HepG2 (cell line): ENCODE measurements around the gene METTL22. TPM values are rescaled to one million over a fixed set of nuclear protein-coding genes. Genes with fewer than 3 reads are reported as not detected.

Experiments used
- E2F2 ChIP-seq: sonication (generic); formaldehyde crosslinking; IDR thresholded peaks from 2 replicates; pipeline ENCODE4 v1.4.0; 2020; ENCODE audit warnings: missing genetic modification reagents, borderline replicate concordance
- FOXM1 ChIP-seq: sonication (generic); formaldehyde crosslinking; IDR thresholded peaks from 2 replicates; pipeline ENCODE4 v1.5.0; 2020; ENCODE audit warnings: missing genetic modification reagents
- IRX3 ChIP-seq: sonication (generic); formaldehyde crosslinking; IDR thresholded peaks from 2 replicates; pipeline ENCODE4 v1.8.1; 2023; ENCODE audit warnings: mild to moderate bottlenecking, low read depth, missing genetic modification reagents, borderline replicate concordance
- MED13 ChIP-seq: sonication (generic); formaldehyde crosslinking; IDR thresholded peaks from 2 replicates; pipeline ENCODE4 v1.5.0; 2020; ENCODE audit warnings: missing genetic modification reagents
- MXD3 ChIP-seq: IDR thresholded peaks from 2 replicates; pipeline ENCODE4 v1.6.1; 2016; ENCODE audit warnings: mild to moderate bottlenecking, missing biosample characterization, missing genetic modification reagents
- MYC ChIP-seq: sonication (generic); formaldehyde crosslinking; IDR thresholded peaks from 2 replicates; pipeline ENCODE4 v1.9.0; 2021; ENCODE audit warnings: missing genetic modification reagents, borderline replicate concordance
- NR2F2 ChIP-seq: IDR thresholded peaks from 2 replicates; pipeline ENCODE4 v1.6.1; 2012; ENCODE audit warnings: low read depth, inconsistent platforms, borderline replicate concordance
- RARG ChIP-seq: sonication (generic); formaldehyde crosslinking; IDR thresholded peaks from 2 replicates; pipeline ENCODE4 v1.4.0; 2020; ENCODE audit warnings: low read depth, mild to moderate bottlenecking, missing genetic modification reagents
- RORA ChIP-seq: sonication (generic); formaldehyde crosslinking; IDR thresholded peaks from 2 replicates; pipeline ENCODE4 v1.5.0; 2020; ENCODE audit warnings: mild to moderate bottlenecking, missing genetic modification reagents, moderate library complexity
- SAFB2 ChIP-seq: sonication (generic); formaldehyde crosslinking; IDR thresholded peaks from 2 replicates; pipeline ENCODE4 v1.5.1; 2020; ENCODE audit warnings: missing genetic modification reagents, low read depth, mild to moderate bottlenecking, borderline replicate concordance
- TRIM22 ChIP-seq: fragments of 450-650 bp; IDR thresholded peaks from 2 replicates; pipeline ENCODE4 v1.6.1; 2017
- YEATS2 ChIP-seq: sonication (generic); formaldehyde crosslinking; IDR thresholded peaks from 2 replicates; pipeline ENCODE4 v1.4.0; 2020; ENCODE audit warnings: missing genetic modification reagents, borderline replicate concordance
- YEATS4 ChIP-seq: sonication (generic); formaldehyde crosslinking; IDR thresholded peaks from 2 replicates; pipeline ENCODE4 v1.4.0; 2020; ENCODE audit warnings: missing genetic modification reagents, borderline replicate concordance
- ZBED4 ChIP-seq: sonication (generic); formaldehyde crosslinking; IDR thresholded peaks from 2 replicates; pipeline ENCODE4 v1.4.0; 2020; ENCODE audit warnings: missing genetic modification reagents, borderline replicate concordance
- ZNF260 ChIP-seq: sonication (generic); formaldehyde crosslinking; IDR thresholded peaks from 2 replicates; pipeline ENCODE4 v1.4.0; 2020; ENCODE audit warnings: missing genetic modification reagents, low read depth, mild to moderate bottlenecking, borderline replicate concordance
- ZNF343 ChIP-seq: sonication (generic); formaldehyde crosslinking; IDR thresholded peaks from 2 replicates; pipeline ENCODE4 v1.4.0; 2020; ENCODE audit warnings: mild to moderate bottlenecking, missing genetic modification reagents
- ZNF770 ChIP-seq: sonication (generic); formaldehyde crosslinking; IDR thresholded peaks from 2 replicates; pipeline ENCODE4 v1.5.0; 2020; ENCODE audit warnings: mild to moderate bottlenecking, missing genetic modification reagents
- polyA plus RNA-seq, 8 experiments: library from polyadenylated mRNA; depleted of rRNA in 3 of 8; stranded (reverse) in 7 of 8; unstranded in 1 of 8; fragments of >200 nt; fragmentation: Illumina TruSeq in 4 of 8; extraction: Trizol in 4 of 8; gene quantifications; 2 replicates each; pipeline versions ENCODE4 v1.2.1 to v1.2.3, GENCODE V29; 2011 to 2016; ENCODE audit warnings: low read depth in 4 of 8, missing spikeins in 1 of 8, mixed read lengths in 1 of 8; ENCODE audit not compliant: insufficient read depth in 1 of 8
- total RNA-seq, 5 experiments: library from RNA; depleted of rRNA; stranded (reverse); fragments of >200 nt; fragmentation: Illumina TruSeq; extraction: Trizol; gene quantifications; 2 replicates each; pipeline ENCODE4 v1.2.3, GENCODE V29; 2016; ENCODE audit warnings: low read depth in 1 of 5

The METTL22 gene
- total and polyA plus RNA-seq, 2 of the 13 experiments (the other 11 are each of a cell fraction or from before 2014, with no cell fraction given): 36.2 to 94.8 TPM

- no peak for TF ChIP-seq YEATS2 (CRISPR knock-in tag)
- TF ChIP-seq RARG (CRISPR knock-in tag): no peak
- TF ChIP-seq YEATS4 (CRISPR knock-in tag): no peak
- TF ChIP-seq TRIM22: no peak
- no peak for TF ChIP-seq NR2F2
- no peak for TF ChIP-seq E2F2 (CRISPR knock-in tag)
- 0 out of 2 replicates have a peak, but pooled peaks have one; percentile 41 for TF ChIP-seq MXD3 (CRISPR knock-in tag)
- no peak for TF ChIP-seq ZBED4 (CRISPR knock-in tag)
- no peak for TF ChIP-seq ZNF343 (CRISPR knock-in tag)
- TF ChIP-seq IRX3 (CRISPR knock-in tag): no peak
- 0 out of 2 replicates have a peak, but pooled peaks have one; percentile 20 for TF ChIP-seq MED13 (CRISPR knock-in tag)
- no peak for TF ChIP-seq RORA
- TF ChIP-seq MYC (CRISPR knock-in tag): 0 out of 2 replicates have a peak, but pooled peaks have one; percentile 35
- TF ChIP-seq ZNF770: no peak
- 0 out of 2 replicates have a peak, but pooled peaks have one; percentile 62 for TF ChIP-seq FOXM1 (CRISPR knock-in tag)
- TF ChIP-seq ZNF260: no peak
- TF ChIP-seq SAFB2 (CRISPR knock-in tag): no peak
Measured at GRCh38 chr16:8686031-8686621, 64.6 kb downstream of the METTL22 start (continued).
